Heart right ventricle (tissue), 16 donors: ENCODE results near the gene SIX3. TPM values are rescaled to one million over a fixed set of nuclear protein-coding genes. Genes with fewer than 3 reads are reported as not detected.

Experiments
- ATAC-seq, 8 donors: fragments of 200-7000 bp; cut with Tn5 transposase; one replicate each; pipeline ENCODE4 v1.9.1; 2020; ENCODE audit warnings: mild to moderate bottlenecking in 8 of 8, moderate library complexity in 8 of 8, moderate number of reproducible peaks in 1 of 8
- DNase-seq, 2 donors: peaks; one replicate each; pipeline ENCODE4 v3.0.0-alpha.2; 2020
- H3K27ac ChIP-seq, 10 donors: fragments of 200-600 bp; sonication (generic) in 2 of 10; one replicate each; pipeline versions ENCODE4 v1.5.0 to v1.8.0; 2020 to 2022; ENCODE audit warnings: mild to moderate bottlenecking in 3 of 10
- H3K27me3 ChIP-seq, 7 donors: fragments of 200-600 bp; one replicate each; pipeline ENCODE4 v1.8.0; 2021 to 2022; ENCODE audit warnings: mild to moderate bottlenecking in 2 of 7
- H3K36me3 ChIP-seq, 9 donors: fragments of 200-600 bp; sonication (generic) in 1 of 9; one replicate each; pipeline versions ENCODE4 v1.5.0 to v1.8.0; 2020 to 2022; ENCODE audit warnings: mild to moderate bottlenecking in 2 of 9
- H3K4me1 ChIP-seq, 9 donors: fragments of 200-600 bp; sonication (generic) in 1 of 9; one replicate each; pipeline versions ENCODE4 v1.5.0 to v1.8.0; 2020 to 2022; ENCODE audit warnings: mild to moderate bottlenecking in 4 of 9
- H3K4me3 ChIP-seq, 10 donors: fragments of 200-600 bp; sonication (generic) in 2 of 10; one replicate each; pipeline versions ENCODE4 v1.5.0 to v1.8.0; 2020 to 2022; ENCODE audit warnings: mild to moderate bottlenecking in 7 of 10, moderate library complexity in 2 of 10
- H3K9me3 ChIP-seq, 11 donors: fragments of 200-600 bp in 10 of 11; sonication (generic) in 2 of 11; one replicate each; pipeline versions ENCODE4 v1.5.0 to v1.8.0; 2013 to 2022; ENCODE audit warnings: mild to moderate bottlenecking in 2 of 11, control low read depth in 1 of 11, moderate library complexity in 1 of 11
- CTCF ChIP-seq, 9 donors: fragments of 200-600 bp; sonication (generic) in 2 of 9; IDR thresholded peaks; one replicate each; pipeline versions ENCODE4 v1.5.0 to v1.8.0; 2021 to 2022; ENCODE audit warnings: antibody characterized with exemption in 9 of 9, mild to moderate bottlenecking in 5 of 9, moderate library complexity in 1 of 9
- WGBS, 2 donors: extraction: QIAGEN DNeasy Blood & Tissue Kit; methylation state at CpG; one replicate each; pipeline ENCODE4 v1.1.7; 2013; ENCODE audit warnings: inconsistent platforms in 1 of 2; 5-methylcytosine and 5-hydroxymethylcytosine counted together
- intact Hi-C, 10 donors: fragments of 100-400 bp; cut with DNase I; formaldehyde crosslinking; loops; one replicate each; pipeline versions ENCODE4 v1.11.1 to v1.14.2; 2022
- polyA plus RNA-seq, 2 donors: library from polyadenylated mRNA; stranded (reverse); fragments of 200-250 nt; gene quantifications; one replicate each; pipeline ENCODE4 v1.2.3, GENCODE V29; 2013
- total RNA-seq, 10 donors: library from RNA; stranded (reverse); fragmentation: NEBNext Ultra II Directional in 3 of 10; extraction: Animal tissue kit (Norgen Biotek cat#: 25700) in 3 of 10; gene quantifications; one replicate each; pipeline versions ENCODE4 v1.2.1 to v1.2.4, GENCODE V29; 2021 to 2023
- donor health status: Arrhythmogenic right ventricular cardiomyopathy.
- donor health status: ischemic (EF 13 %, LVEDD 7.1; RV severe dilation, severe dysfunction).
- donor health status: healthy with polysubstance abuse.
- donor health status: DM: no; HTN: yes; CAD: no.
- donor health status: DM: no; HTN: no; CAD: no.
- donor health status: ischemic (EF 25% LVEDD 6.9; RV normal size, moderate dysfunction).
- donor health status: ischemic (EF 25% LVEDD 5.7; RV mildly dilated, moderate dysfunction).
- donor health status: healthy.
- donor health status: DM: yes; HTN: yes; CAD: no.
- donor health status: Ischemic cardiomyopathy.
- donor health status: ischemic (EF 35%, LVEDD 5.7; RV mildly dilated, moderate dysfunction).
- donor health status: nonischemic (EF 11% LVEDD 7.7; RV severe dilation, severe dysfunction).
- donor health status: DM: yes; HTN: yes; CAD: no.
- donor health status: PGD.
- donor health status: ischemic (EF 29% LVEDD 5.4; RV normal size, mild dysfunction).
- donor health status: nonischemic (EF 23%, LVEDD 6.1; RV moderate dilation, normal function).

Gene SIX3
- total and polyA plus RNA-seq, 12 donors: not detected

- peak; percentile 72 to 91 (median 84) for ATAC-seq
- intact Hi-C loops: loop anchor here (1.0 to 10.0 kb wide), 16 partner anchors 391 to 913 kb away; no protein-coding TSS in a partner anchor
Observed at GRCh38 chr2:44955593-44956392, 14.3 kb downstream of the SIX3 start.

GRCh38 chr2:44956843-44957242 is 15.3 kb downstream of the SIX3 start:
- peaks cover 15 to 35% (median 26%) of the 10 kb centered on the region in 9 donors for H3K4me1 ChIP-seq
- no peak overlapping the region for H3K27ac ChIP-seq
- intact Hi-C loops: loop anchor here (2.0 to 10.0 kb wide), 12 partner anchors 392 to 915 kb away; no protein-coding TSS in a partner anchor
- DNase-seq: no peak
- no peaks in the 10 kb centered on the region for H3K9me3 ChIP-seq
- ATAC-seq: no peak
- peaks cover 14 to 98% (median 82%) of the 10 kb centered on the region in 7 donors for H3K27me3 ChIP-seq
- TF ChIP-seq CTCF (IDR thresholded peaks at IDR 0.05): no peak
- 59 to 68% methylated on average over 1 of the region's 1 CpG for WGBS, 2 donors
- H3K36me3 ChIP-seq: no peaks in the 10 kb centered on the region
- no peak overlapping the region for H3K4me3 ChIP-seq

More at GRCh38 chr2:44955593-44956392, 14.3 kb downstream of the SIX3 start:
- Histone ChIP-seq H3K27ac (no peak overlapping the region), H3K4me3 (peak overlapping the region in 9 of 10 donors; percentile 13 to 49 (median 38)), H3K4me1 (peaks cover 15 to 37% (median 29%) of the 10 kb centered on the region in 9 donors), H3K27me3 (peaks cover 14 to 98% (median 80%) of the 10 kb centered on the region in 7 donors), H3K36me3 (no peaks in the 10 kb centered on the region), H3K9me3 (no peaks in the 10 kb centered on the region)
- peak; percentile 62 to 95 (median 91) for TF ChIP-seq CTCF (IDR thresholded peaks at IDR 0.05)
- 8% methylated on average over 38 of the region's 38 CpGs for WGBS, 2 donors
- peak; percentile 61 to 79 for DNase-seq

GRCh38 chr2:44957656-44958327 is 16.3 kb downstream of the SIX3 start:
- intact Hi-C loops: loop anchor here (2.0 to 10.0 kb wide), 12 partner anchors 393 to 915 kb away; no protein-coding TSS in a partner anchor
- Histone ChIP-seq H3K4me3 (no peak overlapping the region), H3K36me3 (no peaks in the 10 kb centered on the region), H3K4me1 (peaks cover 10 to 25% (median 17%) of the 10 kb centered on the region in 9 donors), H3K27me3 (peaks cover 6 to 98% (median 82%) of the 10 kb centered on the region in 7 donors), H3K27ac (no peak overlapping the region), H3K9me3 (no peaks in the 10 kb centered on the region)
- ATAC-seq (no peak), DNase-seq (no peak)
- TF ChIP-seq CTCF (IDR thresholded peaks at IDR 0.05): no peak
- 77% methylated on average over 6 of the region's 6 CpGs for WGBS, 2 donors

- Histone ChIP-seq H3K27ac (no peak overlapping the region), H3K9me3 (no peaks in the 10 kb centered on the region), H3K4me3 (no peak overlapping the region), H3K4me1 (peaks cover 6 to 13% (median 7%) of the 10 kb centered on the region in 9 donors), H3K36me3 (no peaks in the 10 kb centered on the region), H3K27me3 (peaks cover 5 to 94% (median 72%) of the 10 kb centered on the region in 7 donors)
- intact Hi-C loops: loop anchor here (5.0 to 10.0 kb wide), 11 partner anchors 395 to 918 kb away; no protein-coding TSS in a partner anchor
- no peak for TF ChIP-seq CTCF (IDR thresholded peaks at IDR 0.05)
- DNase-seq: no peak
- 67 to 70% methylated on average over 6 of the region's 6 CpGs for WGBS, 2 donors
- ATAC-seq: peak in 1 of 8 donors; percentile 36
Observed at GRCh38 chr2:44959855-44960254, 18.4 kb downstream of the SIX3 start.
